GM19395 (cell line): ENCODE results near the gene URM1.

Experiments used
- ATAC-seq: cut with Tn5 transposase; IDR thresholded peaks from one replicate; pipeline ENCODE4 v1.9.1; 2021; ENCODE audit warnings: mild to moderate bottlenecking, moderate library complexity; ENCODE audit not compliant: unreplicated experiment

The URM1 gene

GRCh38 chr9:128384801-128385495 lies 13.8 kb downstream of the URM1 start:
- no peak for ATAC-seq

DNA sequence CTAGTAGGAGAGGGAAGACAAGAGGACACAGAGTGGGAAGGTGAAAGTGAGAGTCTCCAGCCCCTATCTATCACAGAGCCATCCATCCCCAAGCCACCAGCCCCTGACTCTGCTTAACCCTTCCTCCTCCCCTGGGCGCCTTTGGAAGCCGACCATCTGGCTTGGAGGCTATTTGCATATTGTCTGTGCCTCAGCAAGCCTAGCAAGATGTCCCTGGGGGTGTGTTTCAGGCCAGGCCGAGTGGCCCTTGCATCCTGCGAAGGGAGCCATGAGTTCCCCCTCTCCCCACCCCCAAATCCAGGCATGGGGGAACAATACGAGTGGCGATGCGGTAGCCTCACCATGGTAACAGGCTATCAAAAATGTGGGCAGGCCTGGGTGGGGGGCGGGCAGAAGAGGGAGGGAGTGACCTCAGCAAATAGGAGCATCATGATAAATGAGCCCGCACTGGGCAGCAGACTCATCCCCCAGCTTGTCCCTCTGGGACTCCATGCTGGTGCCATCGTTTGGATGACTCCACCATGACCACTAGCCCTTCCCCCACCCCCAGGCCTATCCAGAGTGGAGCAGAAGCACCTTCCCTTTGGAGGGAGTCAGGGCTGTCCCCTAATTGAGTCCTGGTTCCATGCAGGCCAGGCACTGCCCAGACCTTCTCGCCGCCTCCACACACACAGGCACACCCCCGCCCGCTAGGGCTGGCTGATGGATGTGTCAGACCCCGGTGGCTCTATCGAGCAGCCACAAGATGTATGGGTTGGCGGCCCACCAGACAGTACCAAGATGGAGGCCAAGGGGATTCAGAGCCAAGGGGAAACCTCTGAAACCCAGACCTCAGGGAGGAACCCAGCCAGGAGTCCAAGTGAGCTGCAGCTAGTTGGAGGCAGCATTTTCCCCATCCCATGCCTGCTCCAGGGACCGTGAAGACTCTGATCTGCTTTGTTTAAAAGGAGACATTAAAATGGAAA lies 14.6 kb downstream of the URM1 start:
- ATAC-seq, result no peak

- ATAC-seq, result no peak
These were observed 17.0 kb downstream of the URM1 start for GRCh38 chr9:128388150-128388549.

DNA sequence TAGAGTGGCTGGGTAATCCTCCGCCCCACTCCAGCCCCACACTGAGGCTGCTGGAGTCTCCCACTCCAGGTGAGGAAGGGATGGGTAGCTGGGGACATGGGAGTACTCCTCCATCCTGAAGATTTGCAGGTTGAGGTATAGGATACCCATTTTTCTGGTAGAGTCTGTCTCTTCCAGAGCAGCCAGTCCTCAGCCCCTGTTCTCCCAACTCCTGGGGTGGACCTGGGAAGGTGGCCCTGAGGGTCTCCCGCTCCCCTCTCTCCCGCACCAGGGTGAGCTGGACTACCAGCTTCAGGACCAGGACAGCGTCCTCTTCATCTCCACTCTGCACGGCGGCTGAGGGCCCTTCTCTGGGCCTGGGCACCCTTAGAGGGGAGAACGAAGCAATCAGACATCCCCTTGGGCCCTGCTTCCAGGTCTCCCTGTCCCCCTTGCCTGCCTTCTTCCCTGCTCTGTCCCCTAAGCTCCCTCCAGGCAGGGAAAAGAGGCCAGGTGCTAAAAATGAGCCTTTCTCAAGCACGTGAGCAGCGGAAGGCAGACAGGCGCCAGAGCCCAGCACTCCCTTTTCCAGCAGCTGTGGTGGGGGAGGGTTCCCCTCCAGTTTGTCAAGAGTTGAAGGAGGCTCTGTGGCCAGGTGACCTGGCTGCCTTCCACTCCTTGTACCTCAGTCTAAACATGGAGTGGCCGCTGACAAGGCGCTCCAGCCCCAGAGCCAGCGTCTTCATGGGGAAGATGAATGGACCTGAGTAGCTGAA lies 18.4 kb downstream of the URM1 start:
- no peak for ATAC-seq

GRCh38 chr9:128390150-128390812 lies 19.1 kb downstream of the URM1 start:
- ATAC-seq, result no peak

GRCh38 chr9:128390813-128391711 lies 19.9 kb downstream of the URM1 start:
- no peak for ATAC-seq

DNA sequence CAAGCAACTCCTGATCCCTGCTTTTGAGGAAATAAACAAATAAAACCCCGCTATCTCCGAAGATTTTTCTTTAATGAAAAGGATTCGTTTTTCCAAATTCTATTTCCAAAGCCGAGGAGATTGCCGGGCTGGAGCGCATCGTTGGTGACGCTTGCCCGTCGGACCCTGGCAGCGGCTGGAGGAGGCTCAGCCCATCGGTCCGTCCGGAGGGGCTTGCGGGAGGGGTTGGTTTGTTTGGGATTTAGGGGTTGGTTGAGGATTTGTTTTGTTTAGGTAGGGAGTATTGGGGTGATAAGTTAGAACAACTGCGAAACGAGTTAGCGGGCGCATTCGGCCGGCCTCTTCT lies 20.8 kb downstream of the URM1 start:
- no peak for ATAC-seq

- no peak for ATAC-seq
These were observed 21.3 kb downstream of the URM1 start for GRCh38 chr9:128392302-128393144.

DNA sequence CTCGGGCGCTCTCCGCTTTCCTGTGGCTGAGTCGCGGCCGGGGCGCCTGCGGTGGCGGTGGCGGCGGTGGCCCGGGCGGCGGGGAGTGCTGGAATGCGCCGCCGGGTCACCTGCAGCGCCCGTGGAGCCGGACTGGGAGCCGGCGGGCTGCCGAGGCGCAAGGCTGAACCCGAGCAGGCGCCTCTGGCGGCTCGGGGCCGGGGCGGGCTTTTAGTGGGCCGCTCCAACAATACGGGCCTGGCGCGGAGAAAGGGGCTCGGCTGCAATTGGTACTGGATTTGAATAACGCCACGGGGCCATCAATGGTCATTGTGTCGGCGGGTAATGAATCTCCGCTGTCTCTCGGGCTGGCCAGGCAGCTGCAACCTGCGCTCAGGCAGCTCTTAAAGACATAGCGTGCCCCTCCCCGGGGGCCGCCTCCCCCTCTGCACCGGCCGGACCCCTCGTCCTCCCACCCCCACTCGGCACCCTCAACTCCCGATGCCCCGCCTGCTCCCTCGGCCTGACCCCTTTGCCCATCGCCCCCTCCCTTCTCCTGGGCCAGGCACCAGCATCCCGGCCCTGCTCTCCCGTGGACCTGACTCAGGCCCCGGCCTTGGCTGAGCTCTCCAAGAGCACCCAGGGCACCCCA lies 22.1 kb downstream of the URM1 start:
- no peak for ATAC-seq

DNA sequence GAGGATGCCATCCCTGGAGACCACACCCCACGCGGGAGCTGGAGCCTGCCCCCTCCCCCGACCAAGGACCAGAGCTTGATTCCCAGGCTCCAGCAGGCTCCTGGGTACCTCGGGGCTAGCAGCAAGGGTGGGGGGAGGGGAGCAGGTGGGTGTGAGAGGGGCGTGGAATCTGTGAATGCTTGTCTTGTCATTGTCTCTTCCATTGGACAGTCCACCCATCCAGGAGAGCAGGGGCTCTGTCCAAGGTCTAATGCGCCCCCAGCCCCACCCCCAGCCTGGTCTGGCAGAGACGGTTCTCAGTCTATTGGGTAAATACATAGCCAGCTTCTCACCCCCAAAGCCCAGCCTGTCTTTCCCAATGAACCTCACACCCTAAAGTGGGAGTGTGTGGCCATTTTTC lies 22.8 kb downstream of the URM1 start:
- ATAC-seq, result no peak

DNA sequence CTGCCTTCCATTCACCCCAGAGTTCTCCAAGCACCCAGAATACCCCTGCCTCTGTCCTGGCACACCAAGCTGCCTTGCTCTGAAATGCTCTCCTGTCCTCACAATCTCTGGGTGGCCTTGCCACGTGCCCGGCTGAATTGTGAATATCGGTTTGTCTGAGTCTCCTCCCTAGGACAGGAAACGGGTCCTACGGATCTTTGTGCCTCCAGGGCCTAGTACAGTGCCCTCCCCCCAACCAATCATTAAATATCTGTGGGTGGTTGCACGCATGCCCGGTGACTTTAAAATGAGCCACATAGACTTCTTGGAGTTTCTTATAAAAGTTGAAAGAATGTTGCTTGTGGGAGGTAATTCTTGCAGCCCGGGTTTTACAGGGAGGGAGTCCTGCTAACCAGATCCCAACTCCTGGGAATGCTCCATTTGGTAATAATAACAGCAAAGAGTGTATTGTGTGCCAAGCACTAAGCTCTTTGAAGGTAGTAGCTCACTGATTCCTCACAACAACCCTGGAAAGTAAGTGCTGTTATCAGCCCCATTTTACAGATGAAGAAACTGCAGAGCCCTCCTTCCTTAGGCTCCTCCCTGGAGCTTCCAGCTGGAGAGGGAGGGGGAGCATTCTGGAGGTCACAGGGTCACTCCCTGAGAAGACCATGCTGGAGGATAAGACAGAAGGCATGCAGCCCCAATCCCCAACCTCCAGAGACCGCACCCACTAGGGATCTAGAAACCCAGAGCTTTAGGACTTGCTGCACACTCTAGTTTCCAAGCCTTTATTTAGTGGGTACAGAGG lies 23.4 kb downstream of the URM1 start:
- no peak for ATAC-seq

GRCh38 chr9:128396970-128397613 lies 25.9 kb downstream of the URM1 start:
- no peak for ATAC-seq

- no peak for ATAC-seq
These were observed 26.7 kb downstream of the URM1 start for GRCh38 chr9:128397831-128398230.

- no peak for ATAC-seq
These were observed 28.7 kb downstream of the URM1 start for GRCh38 chr9:128399861-128400260.

DNA sequence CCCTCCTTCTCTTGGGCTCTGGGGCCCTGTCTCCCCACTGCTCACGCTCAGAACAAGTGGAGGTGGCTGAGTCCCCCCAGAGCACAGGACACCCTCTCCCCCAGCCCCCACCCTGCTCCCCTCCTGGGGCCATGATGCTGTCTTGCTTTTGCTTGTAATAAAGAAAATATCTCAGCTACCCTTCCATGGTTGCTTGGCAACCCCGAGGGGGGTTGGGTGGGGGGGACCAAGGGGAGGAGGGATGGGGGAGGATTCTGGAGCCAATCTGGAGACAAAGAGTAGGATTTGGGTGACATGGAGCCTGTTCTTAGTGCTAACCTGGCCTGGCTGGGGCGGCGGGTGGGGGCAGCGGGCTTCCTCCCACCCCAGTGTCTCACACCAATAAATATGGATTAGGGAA lies 33.4 kb downstream of the URM1 start:
- ATAC-seq, result no peak

DNA sequence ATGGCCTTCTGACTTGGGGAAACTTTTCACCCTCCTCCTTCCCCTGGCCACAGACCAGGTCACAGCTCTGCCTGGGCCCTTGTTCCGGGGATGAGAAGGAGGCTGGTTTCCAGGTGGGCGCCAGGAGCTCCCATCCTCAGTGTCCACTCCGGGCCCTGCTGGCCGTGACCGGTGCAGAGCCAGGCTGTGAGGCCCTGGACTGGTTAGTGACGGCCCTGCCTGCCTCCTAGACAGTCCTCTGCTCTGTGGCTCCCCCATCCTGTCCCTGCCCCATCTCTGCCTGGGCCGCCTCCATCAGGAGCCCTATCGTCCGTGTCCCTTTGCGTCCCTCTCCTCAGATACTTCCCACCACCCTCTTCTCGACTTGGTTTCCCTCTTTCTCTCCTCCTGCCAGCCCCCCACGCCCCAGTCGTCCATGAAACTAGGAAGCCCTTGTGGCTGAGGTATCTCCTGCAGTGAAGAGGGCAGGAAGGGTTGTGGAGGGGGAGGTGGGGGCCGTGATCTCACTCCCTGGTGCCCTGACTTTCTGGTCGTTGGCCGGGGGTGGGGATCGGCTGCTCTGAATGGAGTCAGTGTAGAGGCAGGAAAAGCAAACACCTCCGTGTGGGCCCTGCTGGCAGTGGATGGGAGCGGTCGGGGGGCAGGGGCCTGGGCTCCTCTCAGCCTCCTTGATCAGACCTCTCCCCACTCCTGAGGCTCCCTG lies 34.1 kb downstream of the URM1 start:
- ATAC-seq, result no peak

- ATAC-seq, result no peak
These were observed 34.6 kb downstream of the URM1 start for GRCh38 chr9:128405780-128406171.
